ENCODE measurements around the gene KIAA1191.
"Not testable (repeated sequence)": the region's sequence is repeated elsewhere in the genome, so short reads cannot be mapped to it uniquely, and the experiment has no call there.

Gene KIAA1191

GRCh38 chr5:176317534-176318374 lies 43.8 kb downstream of the KIAA1191 start:
- DNase-seq = no peak

GRCh38 chr5:176305356-176305755 lies 56.2 kb downstream of the KIAA1191 start:
- DNase-seq = not testable (repeated sequence)

Data from anterior cingulate cortex (tissue), 58 donors.